Inferior parietal cortex (tissue), 1 donor: ENCODE results near the gene CUEDC2.

ENCODE experiments used
- DNase-seq: peaks from one replicate; pipeline ENCODE4 v3.0.0-alpha.2; 2016; ENCODE audit errors: extremely low spot score

CUEDC2 gene

DNA sequence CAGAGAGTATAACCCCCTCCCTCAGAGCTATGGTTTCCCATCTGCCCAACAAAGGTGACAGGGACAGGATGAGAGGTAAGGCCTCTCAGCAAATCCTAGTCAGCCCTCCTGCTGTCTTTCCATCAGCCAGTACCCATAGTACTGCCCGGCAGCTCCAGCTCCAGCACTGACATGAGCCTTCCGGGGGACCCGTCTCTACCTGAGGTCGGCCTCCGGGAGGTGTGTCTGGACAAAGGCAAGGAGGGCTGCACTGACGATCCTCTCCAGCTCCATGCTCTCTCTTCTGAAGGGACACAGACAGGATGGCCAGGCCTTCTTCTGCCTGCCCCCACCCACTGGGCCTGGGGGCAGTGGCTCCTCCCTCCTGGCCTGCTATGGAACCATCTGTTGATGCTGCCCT lies 7.5 kb downstream of the CUEDC2 start:
- no peak for DNase-seq

GRCh38 chr10:102424145-102424544 lies 8.2 kb downstream of the CUEDC2 start:
- DNase-seq = no peak

GRCh38 chr10:102423372-102423968 lies 8.9 kb downstream of the CUEDC2 start:
- no peak for DNase-seq

DNA sequence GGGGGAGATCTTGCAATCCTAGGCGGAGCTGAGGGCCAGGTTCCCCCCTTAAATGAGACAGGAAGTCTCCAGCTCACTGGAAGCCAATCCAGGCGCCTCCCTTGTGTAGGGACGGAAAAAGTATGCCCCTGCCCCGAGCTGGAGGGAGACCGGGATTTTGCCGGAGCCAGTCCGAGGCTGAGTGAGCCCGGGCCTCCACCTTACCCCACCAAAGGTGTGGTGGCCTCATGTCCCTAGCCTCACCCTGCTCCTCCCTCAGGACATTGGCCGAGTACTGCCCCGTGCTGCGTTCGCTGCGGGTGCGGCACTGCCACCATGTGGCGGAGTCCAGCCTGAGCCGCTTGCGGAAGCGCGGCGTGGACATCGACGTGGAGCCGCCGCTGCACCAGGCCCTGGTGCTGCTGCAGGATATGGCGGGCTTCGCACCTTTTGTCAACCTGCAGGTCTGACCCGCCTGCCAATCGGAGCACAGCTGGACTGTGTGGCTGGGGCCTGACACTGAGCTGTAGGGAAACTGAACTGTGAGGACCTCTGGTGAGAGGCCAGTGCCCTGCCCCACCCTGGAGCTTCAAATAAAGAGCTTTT lies 9.7 kb downstream of the CUEDC2 start:
- peak; percentile 60 for DNase-seq

DNA sequence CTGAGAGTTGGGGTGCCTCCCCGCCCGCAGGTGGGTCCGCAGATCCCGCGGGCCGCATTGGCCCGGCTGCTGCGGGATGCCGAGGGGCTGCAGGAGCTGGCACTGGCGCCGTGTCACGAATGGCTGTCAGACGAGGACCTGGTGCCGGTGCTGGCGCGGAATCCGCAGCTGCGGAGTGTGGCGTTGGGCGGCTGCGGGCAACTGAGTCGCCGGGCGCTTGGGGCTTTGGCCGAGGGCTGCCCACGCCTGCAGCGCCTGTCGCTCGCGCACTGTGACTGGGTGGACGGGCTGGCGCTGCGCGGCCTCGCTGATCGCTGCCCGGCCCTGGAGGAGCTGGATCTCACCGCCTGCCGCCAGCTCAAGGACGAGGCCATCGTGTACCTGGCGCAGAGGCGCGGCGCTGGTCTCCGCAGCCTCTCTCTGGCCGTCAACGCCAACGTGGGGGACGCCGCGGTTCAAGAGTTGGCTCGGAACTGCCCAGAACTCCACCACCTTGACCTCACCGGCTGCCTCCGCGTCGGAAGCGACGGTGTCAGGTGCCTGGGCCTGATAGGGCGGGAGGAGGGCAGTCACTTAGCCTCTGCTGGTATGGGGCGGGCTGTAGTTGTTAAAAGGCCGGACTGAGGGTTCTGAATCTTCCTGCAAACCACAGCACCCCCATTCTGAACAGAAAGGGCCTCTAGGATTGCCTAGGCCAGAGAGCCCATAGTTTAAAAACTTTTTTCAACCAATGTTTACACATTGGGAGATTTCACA lies 10.4 kb downstream of the CUEDC2 start:
- no peak for DNase-seq

GRCh38 chr10:102421507-102421756 lies 10.9 kb downstream of the CUEDC2 start:
- DNase-seq = no peak

GRCh38 chr10:102420714-102421506 lies 11.5 kb downstream of the CUEDC2 start, which contains the start of gene FBXL15:
FBXL15 (plus strand) TSS chr10:102420836; CDS start chr10:102421130, 294 bp downstream.
- DNase-seq = peak; percentile 97

DNA sequence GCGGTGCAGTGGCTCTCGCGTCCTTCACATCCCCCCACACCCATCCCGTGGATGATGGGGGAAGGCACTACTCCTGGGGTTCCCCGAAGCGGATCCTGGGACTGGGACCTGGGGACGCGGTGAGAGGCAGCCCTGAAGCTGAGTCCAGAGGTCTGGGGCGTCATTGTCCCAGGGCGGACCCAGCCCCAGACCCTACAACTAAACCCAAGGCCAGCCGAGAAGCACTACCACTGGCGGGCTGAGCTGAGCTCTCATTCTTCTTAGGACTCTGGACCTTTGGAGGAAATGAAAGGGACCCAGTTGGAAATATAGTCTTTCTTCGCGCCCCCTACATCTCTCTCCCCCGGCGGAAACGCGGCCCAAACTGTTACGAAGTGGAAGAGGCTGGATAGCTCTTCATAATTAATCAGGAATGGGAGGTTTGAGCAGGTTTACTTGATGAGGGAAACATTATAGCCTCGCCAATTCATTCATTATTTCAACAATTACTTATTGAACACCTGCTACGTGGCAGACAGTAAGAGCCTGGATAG lies 12.1 kb downstream of the CUEDC2 start:
- DNase-seq = no peak

- peak; percentile 79 for DNase-seq
Observed at GRCh38 chr10:102419269-102420180, 12.8 kb downstream of the CUEDC2 start.

DNA sequence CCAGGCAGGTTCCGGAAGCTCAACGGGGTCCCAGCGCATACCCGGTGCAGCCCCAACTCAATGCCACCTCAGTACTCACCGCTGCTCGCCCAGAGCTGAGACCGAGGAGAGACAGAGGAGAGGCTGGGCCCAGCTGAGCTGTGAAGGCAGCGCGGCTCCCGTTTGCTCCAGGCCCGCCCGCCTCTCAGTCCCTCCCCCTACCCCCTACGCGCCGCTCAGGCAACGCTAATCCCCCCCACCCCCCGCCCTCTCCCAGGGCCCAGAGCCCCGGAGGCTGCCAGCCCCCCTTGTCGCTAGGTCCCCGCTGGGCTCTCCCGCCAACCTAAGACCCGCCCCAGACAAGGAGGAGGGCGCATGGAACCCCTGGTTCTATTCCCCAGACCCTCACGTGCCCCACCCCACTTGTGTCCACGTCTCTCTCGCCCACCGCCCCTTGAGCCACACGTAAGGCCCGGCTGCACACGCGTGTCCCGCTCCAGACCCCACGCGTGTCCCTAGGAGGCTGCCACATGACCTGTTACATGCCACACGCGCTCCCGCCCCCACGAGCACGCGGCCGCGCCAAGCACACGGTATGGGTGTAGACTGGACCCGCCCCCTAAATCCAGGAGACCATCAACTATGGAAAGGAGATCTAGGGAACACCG lies 13.6 kb downstream of the CUEDC2 start, which contains the start of gene PSD:
Gene PSD, minus strand, starts transcription at position 164 of the 647 bp plus-strand sequence. CDS start 1,747 bp downstream, outside the sequence.
- peak; percentile 9 for DNase-seq

- DNase-seq = no peak
Observed at GRCh38 chr10:102416695-102417094, 15.7 kb downstream of the CUEDC2 start.

DNA sequence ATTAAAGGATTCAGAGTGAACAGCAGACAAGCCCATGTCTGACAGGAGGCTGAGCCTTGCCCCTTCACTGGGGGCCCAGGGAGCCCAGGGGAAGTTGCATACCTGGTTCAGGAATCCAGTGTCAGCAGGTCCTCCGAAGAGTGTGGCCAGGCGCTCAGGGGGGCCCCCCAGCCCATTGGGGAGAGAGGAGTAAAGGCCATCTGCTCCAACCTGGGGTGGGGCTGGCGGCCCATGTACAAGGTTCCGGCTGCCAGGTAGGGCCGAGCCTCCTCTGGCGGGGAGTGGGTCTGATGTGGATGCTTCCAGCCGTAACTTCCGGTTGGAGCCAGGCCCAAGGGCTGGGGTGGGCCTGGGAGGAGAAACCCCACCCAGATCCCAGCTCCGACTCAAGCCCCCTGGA lies 16.1 kb downstream of the CUEDC2 start:
- no peak for DNase-seq

GRCh38 chr10:102414749-102415148 lies 17.6 kb downstream of the CUEDC2 start:
- no peak for DNase-seq

GRCh38 chr10:102413806-102414561 lies 18.4 kb downstream of the CUEDC2 start:
- DNase-seq = no peak

GRCh38 chr10:102413053-102413705 lies 19.2 kb downstream of the CUEDC2 start:
- DNase-seq = no peak

DNA sequence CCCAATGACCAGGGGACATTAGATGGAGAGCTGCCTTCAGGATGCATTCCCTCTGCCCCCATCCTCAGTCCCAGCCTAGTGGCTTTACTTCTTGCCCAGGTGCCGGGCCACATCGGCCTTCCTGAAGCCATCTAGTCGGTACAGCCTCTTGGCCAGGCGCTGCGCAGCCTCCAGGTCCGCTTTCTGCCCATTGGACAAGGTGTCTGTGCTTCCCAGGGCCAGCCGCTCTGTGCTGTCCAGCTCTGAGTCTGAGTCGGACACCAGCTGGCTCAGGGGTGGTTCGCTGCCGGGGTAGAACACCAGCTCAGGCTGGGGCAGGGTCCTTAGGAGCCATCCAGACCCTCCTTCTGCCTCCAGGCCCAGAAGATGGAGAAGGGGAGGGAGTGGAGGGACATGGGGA lies 20.1 kb downstream of the CUEDC2 start:
- DNase-seq = no peak

GRCh38 chr10:102411341-102412255 lies 20.8 kb downstream of the CUEDC2 start:
- no peak for DNase-seq

- DNase-seq = peak; percentile 40
Observed at GRCh38 chr10:102410429-102411073, 21.8 kb downstream of the CUEDC2 start.
